Coronary artery (tissue), 2 donors: Measurements from ENCODE around the gene FARP1.

Source experiments
- DNase-seq: peaks from one replicate; pipeline ENCODE4 v3.0.0-alpha.2; 2017; ENCODE audit warnings: low spot score
- H3K27ac ChIP-seq, 2 donors: fragments of 200-600 bp; sonication (generic); one replicate each; pipeline ENCODE4 v1.5.1; 2016 to 2019
- H3K4me3 ChIP-seq: fragments of 200-600 bp; sonication (generic); 2 replicates; pipeline ENCODE4 v1.5.1; 2016; ENCODE audit warnings: mild to moderate bottlenecking, moderate library complexity
- TF ChIP-seq, protein P1 (sequence below): fragments of 200-600 bp; sonication (generic); IDR thresholded peaks from one replicate; pipeline ENCODE4 v1.5.1; 2019; ENCODE audit warnings: antibody characterized with exemption

Gene FARP1

DNA sequence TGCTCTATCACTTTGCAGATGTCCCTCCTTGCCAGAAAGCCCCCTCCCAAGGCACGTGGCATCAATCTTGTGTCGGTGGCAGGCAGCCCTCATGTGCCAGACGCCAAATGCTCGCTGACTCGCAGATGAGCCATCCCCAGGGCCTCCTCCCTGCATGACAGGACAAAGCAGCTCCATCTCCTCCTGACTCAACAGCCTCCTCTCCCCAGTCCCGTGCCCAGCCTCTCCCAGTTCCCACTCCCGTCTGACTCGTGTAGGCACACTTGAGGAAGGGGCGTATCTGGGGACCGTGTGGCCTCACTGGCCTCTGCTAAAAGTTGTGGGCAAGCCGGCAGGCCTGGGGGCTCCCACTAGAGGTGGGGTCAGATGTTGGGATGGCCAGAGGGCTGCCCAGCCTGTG is 300.4 kb downstream of the FARP1 start:
- TF ChIP-seq, protein P1, sequence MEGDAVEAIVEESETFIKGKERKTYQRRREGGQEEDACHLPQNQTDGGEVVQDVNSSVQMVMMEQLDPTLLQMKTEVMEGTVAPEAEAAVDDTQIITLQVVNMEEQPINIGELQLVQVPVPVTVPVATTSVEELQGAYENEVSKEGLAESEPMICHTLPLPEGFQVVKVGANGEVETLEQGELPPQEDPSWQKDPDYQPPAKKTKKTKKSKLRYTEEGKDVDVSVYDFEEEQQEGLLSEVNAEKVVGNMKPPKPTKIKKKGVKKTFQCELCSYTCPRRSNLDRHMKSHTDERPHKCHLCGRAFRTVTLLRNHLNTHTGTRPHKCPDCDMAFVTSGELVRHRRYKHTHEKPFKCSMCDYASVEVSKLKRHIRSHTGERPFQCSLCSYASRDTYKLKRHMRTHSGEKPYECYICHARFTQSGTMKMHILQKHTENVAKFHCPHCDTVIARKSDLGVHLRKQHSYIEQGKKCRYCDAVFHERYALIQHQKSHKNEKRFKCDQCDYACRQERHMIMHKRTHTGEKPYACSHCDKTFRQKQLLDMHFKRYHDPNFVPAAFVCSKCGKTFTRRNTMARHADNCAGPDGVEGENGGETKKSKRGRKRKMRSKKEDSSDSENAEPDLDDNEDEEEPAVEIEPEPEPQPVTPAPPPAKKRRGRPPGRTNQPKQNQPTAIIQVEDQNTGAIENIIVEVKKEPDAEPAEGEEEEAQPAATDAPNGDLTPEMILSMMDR = no peak
- H3K4me3 ChIP-seq = no peak overlapping the region
- no peak overlapping the region for H3K27ac ChIP-seq
- DNase-seq = no peak

DNA sequence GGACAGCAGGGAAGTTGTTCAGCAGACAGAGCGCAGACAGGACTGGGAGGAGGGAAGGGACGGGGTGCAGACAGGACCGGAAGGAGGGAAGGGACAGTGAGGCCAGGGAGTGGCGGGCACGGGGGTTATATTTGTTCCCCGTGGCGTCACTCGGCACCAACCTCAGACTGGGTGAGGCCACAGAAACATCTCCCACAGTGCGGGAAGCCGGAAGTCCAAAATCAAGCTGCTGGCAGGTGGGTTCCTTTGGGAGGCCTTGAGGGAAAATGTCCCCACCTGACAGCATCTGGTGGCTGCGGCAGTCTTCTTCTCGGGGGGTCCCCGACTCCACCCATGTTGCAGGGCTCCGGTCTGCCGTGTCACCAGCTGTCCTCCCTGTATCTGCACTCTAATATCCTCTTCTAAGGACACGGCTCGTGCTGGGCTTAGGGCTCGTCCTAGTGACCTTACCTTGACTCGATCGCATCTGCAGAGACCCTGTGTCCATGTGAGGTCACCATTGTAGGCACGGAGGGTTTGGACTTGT is 301.0 kb downstream of the FARP1 start:
- TF ChIP-seq, protein P1 = no peak
- no peak for DNase-seq
- Histone ChIP-seq H3K27ac (no peak overlapping the region), H3K4me3 (no peak overlapping the region)

DNA sequence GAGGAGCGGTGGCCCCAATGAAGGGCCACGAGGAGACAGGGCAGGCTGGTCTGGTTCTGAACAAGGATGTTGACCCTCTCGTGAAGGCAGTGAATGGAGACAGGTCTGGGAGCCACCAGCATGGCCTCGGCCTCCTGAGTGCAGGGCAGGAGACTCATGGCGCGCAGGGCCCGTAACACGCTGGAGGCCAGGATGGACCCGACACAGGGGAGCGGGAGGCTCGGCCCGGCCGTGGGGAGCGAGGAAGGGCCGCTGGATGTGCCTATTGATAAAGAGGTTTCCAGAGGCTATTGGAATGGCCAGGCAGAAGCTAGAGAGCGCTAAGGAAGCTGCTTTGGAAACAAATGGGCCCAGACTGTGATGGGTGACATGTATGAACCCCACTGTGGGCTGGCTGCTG is 301.5 kb downstream of the FARP1 start:
- H3K4me3 ChIP-seq = no peak overlapping the region
- no peak overlapping the region for H3K27ac ChIP-seq
- no peak for DNase-seq
- TF ChIP-seq, protein P1 = no peak

DNA sequence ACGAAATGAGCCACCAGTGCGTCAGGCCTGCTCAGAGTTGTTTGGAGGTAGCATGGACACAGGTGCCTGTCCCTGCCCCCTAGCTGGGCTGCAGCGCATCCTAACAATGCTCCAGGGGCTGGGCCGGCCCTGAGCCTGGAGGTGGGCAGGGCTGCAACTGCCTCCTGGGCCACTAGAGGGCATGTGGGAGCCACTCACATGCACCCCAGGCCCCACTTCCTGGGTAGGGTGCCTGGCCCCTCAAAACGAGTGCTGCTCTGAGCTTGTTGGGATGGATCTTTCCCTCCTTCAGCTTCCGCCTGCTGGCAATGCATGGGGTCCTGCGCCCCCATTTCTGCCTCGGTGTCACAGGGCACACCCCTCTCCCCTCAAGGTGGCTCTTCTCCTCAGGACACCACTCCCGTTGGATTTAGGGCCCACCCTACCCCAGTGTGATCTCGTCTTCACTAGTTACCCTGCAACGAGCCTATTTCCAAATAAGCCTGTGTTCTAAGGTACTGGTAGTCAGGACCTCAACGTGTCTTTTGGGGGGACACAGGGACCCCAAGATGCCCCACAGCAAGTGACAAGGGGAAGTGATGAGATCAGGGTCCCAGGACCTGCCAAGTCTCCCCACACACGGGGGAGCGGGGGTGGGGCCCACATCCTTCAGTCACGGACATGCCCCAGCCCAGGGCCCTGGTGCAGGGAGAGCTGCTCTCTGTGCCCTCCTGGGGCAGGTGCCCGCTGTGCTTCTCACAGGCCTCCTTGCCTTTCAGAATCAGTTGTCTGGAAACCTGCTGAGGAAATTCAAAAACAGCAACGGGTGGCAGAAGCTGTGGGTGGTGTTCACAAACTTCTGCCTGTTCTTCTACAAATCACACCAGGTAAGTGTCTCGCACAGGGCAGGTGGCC is 302.7 kb downstream of the FARP1 start:
- TF ChIP-seq, protein P1 = peak; percentile 87
- H3K4me3 ChIP-seq = no peak overlapping the region
- peak overlapping the region; percentile 2 to 62 for H3K27ac ChIP-seq
- DNase-seq = no peak

DNA sequence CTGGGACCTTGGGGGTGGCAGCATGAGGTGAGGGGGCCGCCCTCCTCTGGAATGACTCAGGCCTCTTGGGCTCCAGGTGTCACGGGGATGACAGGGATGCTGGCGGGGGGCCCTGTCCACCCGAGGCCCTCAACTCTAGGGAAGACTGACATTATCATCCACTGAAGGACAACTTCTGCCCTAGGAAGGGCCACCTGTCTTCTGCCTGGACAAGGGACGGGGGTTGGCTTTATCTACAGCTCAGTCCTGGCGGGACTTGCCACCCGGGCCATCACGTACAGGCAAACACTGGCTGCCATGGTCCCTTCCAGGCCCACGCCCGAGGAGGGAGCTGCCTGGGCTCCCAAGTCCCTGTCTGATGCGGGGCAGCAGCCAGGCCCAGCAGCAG is 303.3 kb downstream of the FARP1 start:
- TF ChIP-seq, protein P1 = no peak
- no peak for DNase-seq
- H3K27ac ChIP-seq = peak overlapping the region in 1 of 2 donors; percentile 62
- H3K4me3 ChIP-seq = no peak overlapping the region

DNA sequence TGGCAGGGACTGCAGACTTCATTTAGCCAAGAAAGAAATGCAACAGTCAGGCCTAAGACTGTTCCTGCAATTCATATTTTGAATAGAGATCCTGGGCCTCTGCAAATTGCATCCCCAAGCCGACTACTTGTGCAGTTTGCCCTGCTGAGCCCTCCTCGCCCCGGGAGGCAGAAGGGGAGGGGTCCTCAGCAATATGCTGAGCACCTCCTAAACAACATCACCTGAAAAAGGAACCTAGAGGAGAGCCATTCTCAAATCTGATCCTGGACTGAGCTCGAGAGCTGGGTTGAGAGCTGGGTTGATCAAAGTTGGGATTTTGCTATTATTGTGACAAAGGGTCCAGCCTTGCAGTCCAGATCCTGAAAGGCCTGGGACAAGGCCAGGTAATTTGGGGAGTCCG is 304.2 kb downstream of the FARP1 start:
- TF ChIP-seq, protein P1 = no peak
- Histone ChIP-seq H3K4me3 (no peak overlapping the region), H3K27ac (no peak overlapping the region)
- DNase-seq = no peak
